ENCODE measurements around the gene CD9.

Gene CD9

GRCh38 chr12:6241495-6241894 is 41.3 kb downstream of the CD9 start:
- no peak for DNase-seq (ENCODE audit: low spot score)

GRCh38 chr12:6249580-6249979 is 49.4 kb downstream of the CD9 start:
- no peak for DNase-seq (ENCODE audit: low spot score)

GRCh38 chr12:6250343-6250742 is 50.1 kb downstream of the CD9 start:
- DNase-seq (ENCODE audit: low spot score): no peak

GRCh38 chr12:6253278-6253677 is 53.1 kb downstream of the CD9 start:
- DNase-seq (ENCODE audit: low spot score): no peak

GRCh38 chr12:6254491-6254890 is 54.3 kb downstream of the CD9 start:
- DNase-seq (ENCODE audit: low spot score): no peak

- no peak for DNase-seq (ENCODE audit: low spot score)
Measured at GRCh38 chr12:6257007-6257406, 56.8 kb downstream of the CD9 start.

- no peak for DNase-seq (ENCODE audit: low spot score)
Measured at GRCh38 chr12:6262211-6262610, 62.0 kb downstream of the CD9 start.

- DNase-seq (ENCODE audit: low spot score): no peak
Measured at GRCh38 chr12:6262623-6263022, 62.4 kb downstream of the CD9 start.

- DNase-seq (ENCODE audit: low spot score): no peak
Measured at GRCh38 chr12:6263931-6264330, 63.7 kb downstream of the CD9 start.

- no peak for DNase-seq (ENCODE audit: low spot score)
Measured at GRCh38 chr12:6264402-6265037, 64.3 kb downstream of the CD9 start.

- no peak for DNase-seq (ENCODE audit: low spot score)
Measured at GRCh38 chr12:6265038-6265405, 64.8 kb downstream of the CD9 start.

- no peak for DNase-seq (ENCODE audit: low spot score)
Measured at GRCh38 chr12:6266541-6266966, 66.4 kb downstream of the CD9 start.

GRCh38 chr12:6266971-6267721 is 66.9 kb downstream of the CD9 start:
- DNase-seq (ENCODE audit: low spot score): no peak

GRCh38 chr12:6268484-6269157 is 68.4 kb downstream of the CD9 start:
- DNase-seq (ENCODE audit: low spot score): no peak

GRCh38 chr12:6269986-6270385 is 69.8 kb downstream of the CD9 start:
- DNase-seq (ENCODE audit: low spot score): no peak

GRCh38 chr12:6271281-6271680 is 71.1 kb downstream of the CD9 start:
- no peak for DNase-seq (ENCODE audit: low spot score)

- DNase-seq (ENCODE audit: low spot score): no peak
Measured at GRCh38 chr12:6272300-6273204, 72.4 kb downstream of the CD9 start.

GRCh38 chr12:6273205-6273540 is 73.0 kb downstream of the CD9 start:
- no peak for DNase-seq (ENCODE audit: low spot score)

- DNase-seq (ENCODE audit: low spot score): no peak
Measured at GRCh38 chr12:6273541-6274230, 73.5 kb downstream of the CD9 start.

- DNase-seq (ENCODE audit: low spot score): no peak
Measured at GRCh38 chr12:6274231-6275221, 74.3 kb downstream of the CD9 start.
